Heart left ventricle (tissue), 13 donors: Measurements from ENCODE around the gene PTPRM.

Experiments
- POLR2A ChIP-seq, 2 donors: fragments of 450-650 bp; IDR thresholded peaks; one replicate each; pipeline ENCODE4 v1.6.1; 2017; ENCODE audit warnings: antibody characterized with exemption in 2 of 2, mild to moderate bottlenecking in 2 of 2, moderate library complexity in 2 of 2
- TF ChIP-seq, protein P1 (sequence below), 12 donors: fragments of 200-600 bp; sonication (generic) in 4 of 12; IDR thresholded peaks; one replicate each; pipeline versions ENCODE4 v1.5.0 to v1.8.0; 2018 to 2022; ENCODE audit warnings: antibody characterized with exemption in 12 of 12, mild to moderate bottlenecking in 5 of 12
- donor health status: ischemic (EF 13 %, LVEDD 7.1; RV severe dilation, severe dysfunction).
- donor health status: DM: no; HTN: yes; CAD: no.
- donor health status: DM: no; HTN: no; CAD: no.
- donor health status: ischemic (EF 25% LVEDD 6.9; RV normal size, moderate dysfunction).
- donor health status: ischemic (EF 25% LVEDD 5.7; RV mildly dilated, moderate dysfunction).
- donor health status: ischemic (EF 35%, LVEDD 5.7; RV mildly dilated, moderate dysfunction).
- donor health status: nonischemic (EF 11% LVEDD 7.7; RV severe dilation, severe dysfunction).
- donor health status: DM: yes; HTN: yes; CAD: no.
- donor health status: PGD.
- donor health status: ischemic (EF 29% LVEDD 5.4; RV normal size, mild dysfunction).
- donor health status: nonischemic (EF 23%, LVEDD 6.1; RV moderate dilation, normal function).

DNA sequence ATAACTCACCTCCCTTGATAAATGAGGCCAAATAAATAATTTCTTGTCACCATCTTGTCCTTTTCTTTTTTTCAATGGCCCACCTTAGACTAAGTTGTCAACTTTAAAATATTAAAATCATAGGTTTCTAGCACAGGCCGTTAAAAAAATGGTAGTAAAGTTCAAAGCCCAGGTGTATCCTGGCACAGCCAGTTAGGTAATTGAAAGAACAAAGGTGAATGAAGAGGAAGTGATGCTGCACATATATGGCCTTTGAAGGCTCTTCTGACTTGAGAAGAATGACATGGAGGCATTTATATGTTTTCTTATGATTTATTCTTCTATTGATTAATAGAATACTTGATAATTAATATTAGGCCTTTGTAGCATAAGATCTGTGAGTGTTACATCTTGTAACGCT, 208.7 kb downstream of the PTPRM start:
- TF ChIP-seq, protein P1, sequence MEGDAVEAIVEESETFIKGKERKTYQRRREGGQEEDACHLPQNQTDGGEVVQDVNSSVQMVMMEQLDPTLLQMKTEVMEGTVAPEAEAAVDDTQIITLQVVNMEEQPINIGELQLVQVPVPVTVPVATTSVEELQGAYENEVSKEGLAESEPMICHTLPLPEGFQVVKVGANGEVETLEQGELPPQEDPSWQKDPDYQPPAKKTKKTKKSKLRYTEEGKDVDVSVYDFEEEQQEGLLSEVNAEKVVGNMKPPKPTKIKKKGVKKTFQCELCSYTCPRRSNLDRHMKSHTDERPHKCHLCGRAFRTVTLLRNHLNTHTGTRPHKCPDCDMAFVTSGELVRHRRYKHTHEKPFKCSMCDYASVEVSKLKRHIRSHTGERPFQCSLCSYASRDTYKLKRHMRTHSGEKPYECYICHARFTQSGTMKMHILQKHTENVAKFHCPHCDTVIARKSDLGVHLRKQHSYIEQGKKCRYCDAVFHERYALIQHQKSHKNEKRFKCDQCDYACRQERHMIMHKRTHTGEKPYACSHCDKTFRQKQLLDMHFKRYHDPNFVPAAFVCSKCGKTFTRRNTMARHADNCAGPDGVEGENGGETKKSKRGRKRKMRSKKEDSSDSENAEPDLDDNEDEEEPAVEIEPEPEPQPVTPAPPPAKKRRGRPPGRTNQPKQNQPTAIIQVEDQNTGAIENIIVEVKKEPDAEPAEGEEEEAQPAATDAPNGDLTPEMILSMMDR (IDR thresholded peaks at IDR 0.05), result no peak
- TF ChIP-seq POLR2A (IDR thresholded peaks at IDR 0.05), result no peak
